HCT116 (cell line): ENCODE measurements around the gene SKAP1. TPM values are rescaled to one million over a fixed set of nuclear protein-coding genes. Genes with fewer than 3 reads are reported as not detected.

ENCODE experiments used
- ATAC-seq: fragments of 200-7000 bp; cut with Tn5 transposase; 2 replicates; pipeline ENCODE4 v1.9.1; 2020; ENCODE audit warnings: mild to moderate bottlenecking, moderate library complexity
- BruUV-seq: library from RNA; stranded (reverse); fragments of 400-500 nt; replicated peaks from 2 replicates; lab custom pipeline; 2021; lab: Mats Ljungman, UMichigan
- CTCF ChIA-PET: fragments of 300-600 bp; sonication (Branson Sonifier 250); formaldehyde crosslinking; loops from one replicate; lab custom pipeline; 2021; ENCODE audit warnings: antibody characterized with exemption; lab: Charles Lee
- POLR2A ChIA-PET: fragments of 300-600, 350-600 bp; sonication (Branson Sonifier 250); formaldehyde crosslinking; loops from one replicate; lab custom pipeline; 2021; ENCODE audit warnings: antibody characterized with exemption; lab: Charles Lee
- RAD21 ChIA-PET, 2 experiments: fragments of 300-600 bp; sonication (Branson Sonifier 250); formaldehyde crosslinking; loops; one replicate each; lab custom pipeline; 2023; ENCODE audit warnings: low total read pairs in 2 of 2; ENCODE audit not compliant: uncharacterized antibody in 2 of 2, unreplicated experiment in 2 of 2, low non-redundant PET in 1 of 2; lab: Charles Lee
- DNase-seq: peaks from one replicate; pipeline ENCODE4 v3.0.0-alpha.2; 2010; ENCODE audit warnings: low read depth, low spot score
- H2AFZ ChIP-seq: fragments of 200-600 bp; shearing (Covaris generic), sonication (generic); 2 replicates; pipeline ENCODE4 v1.6.1; 2017; ENCODE audit warnings: low read depth, mixed run types, mixed read lengths, antibody characterized with exemption, low read length; ENCODE audit not compliant: poor library complexity, severe bottlenecking
- H3K27ac ChIP-seq: 2 replicates; pipeline ENCODE4 v1.5.1; 2012; ENCODE audit warnings: low read depth, low read length
- H3K27me3 ChIP-seq: fragments of 200-600 bp; sonication (generic); 2 replicates; pipeline ENCODE4 v1.6.1; 2016; ENCODE audit warnings: mixed run types, low read length, mixed read lengths; ENCODE audit not compliant: insufficient read depth
- H3K36me3 ChIP-seq, 2 experiments: fragments of 200-500 bp in 1 of 2; fragments of 200-600 bp in 1 of 2; sonication (Bioruptor generic) in 1 of 2; sonication (generic) in 1 of 2; 2 replicates each; pipeline versions ENCODE4 v1.5.1 to v1.6.1; 2014 to 2016; ENCODE audit warnings: low read length in 2 of 2, inconsistent platforms in 1 of 2, mixed read lengths in 1 of 2, mixed run types in 1 of 2; ENCODE audit not compliant: insufficient read depth in 2 of 2, control insufficient read depth in 1 of 2
- H3K4me1 ChIP-seq, 2 experiments: fragments of 200-600 bp in 1 of 2; sonication (generic) in 1 of 2; 2 replicates each; pipeline versions ENCODE4 v1.5.1 to v1.6.1; 2012 to 2017; ENCODE audit warnings: low read length in 2 of 2, inconsistent platforms in 1 of 2, mild to moderate bottlenecking in 1 of 2, mixed read lengths in 1 of 2, mixed run types in 1 of 2, moderate library complexity in 1 of 2; ENCODE audit not compliant: insufficient read depth in 2 of 2, control insufficient read depth in 1 of 2
- H3K4me2 ChIP-seq: fragments of 200-600 bp; sonication (generic); 2 replicates; pipeline ENCODE4 v1.6.1; 2017; ENCODE audit warnings: mixed run types, low read length, mixed read lengths
- H3K4me3 ChIP-seq, 2 experiments: fragments of 200-600 bp in 1 of 2; sonication (generic) in 1 of 2; replicated peaks in 1 of 2; 2 replicates each; pipeline ENCODE4 v1.5.1; 2011 to 2016; ENCODE audit warnings: low read length in 2 of 2, control low read depth in 1 of 2, low read depth in 1 of 2, mild to moderate bottlenecking in 1 of 2, mixed read lengths in 1 of 2, mixed run types in 1 of 2
- H3K79me2 ChIP-seq: fragments of 200-600 bp; sonication (generic); 2 replicates; pipeline ENCODE4 v1.6.1; 2017; ENCODE audit warnings: mild to moderate bottlenecking, mixed run types, low read length, moderate library complexity, mixed read lengths; ENCODE audit not compliant: insufficient read depth
- H3K9ac ChIP-seq: fragments of 200-600 bp; sonication (generic); 2 replicates; pipeline ENCODE4 v1.6.1; 2016; ENCODE audit warnings: low read length, mixed read lengths
- H3K9me2 ChIP-seq: fragments of 200-600 bp; sonication (generic), shearing (Covaris generic); 2 replicates; pipeline ENCODE4 v1.6.1; 2017; ENCODE audit warnings: mixed run types, mild to moderate bottlenecking, moderate library complexity; ENCODE audit not compliant: insufficient read depth
- H3K9me3 ChIP-seq, 2 experiments: fragments of 200-500 bp in 1 of 2; fragments of 200-600 bp in 1 of 2; sonication (Bioruptor generic) in 1 of 2; sonication (generic) in 1 of 2; 2 replicates each; pipeline ENCODE4 v1.6.1; 2014 to 2017; ENCODE audit warnings: low read length in 2 of 2, mixed read lengths in 2 of 2, inconsistent platforms in 1 of 2, low read depth in 1 of 2, mild to moderate bottlenecking in 1 of 2, mixed run types in 1 of 2, moderate library complexity in 1 of 2; ENCODE audit not compliant: control insufficient read depth in 1 of 2, insufficient read depth in 1 of 2
- H4K20me1 ChIP-seq: fragments of 200-600 bp; sonication (generic), shearing (Covaris generic); 2 replicates; pipeline ENCODE4 v1.6.1; 2017; ENCODE audit warnings: mixed run types, mild to moderate bottlenecking, moderate library complexity; ENCODE audit not compliant: insufficient read depth
- CEBPB ChIP-seq: IDR thresholded peaks from 2 replicates; pipeline ENCODE4 v1.6.1; 2012; ENCODE audit warnings: low read depth
- EGR1 ChIP-seq: IDR thresholded peaks from 2 replicates; pipeline ENCODE4 v1.6.1; 2012; ENCODE audit warnings: low read depth
- POLR2A ChIP-seq: IDR thresholded peaks from 2 replicates; pipeline ENCODE4 v1.7.0; 2011; ENCODE audit warnings: borderline replicate concordance; ENCODE audit not compliant: insufficient read depth, insufficient read length; ENCODE audit errors: extremely low read depth
- RAD21 ChIP-seq: IDR thresholded peaks from 2 replicates; pipeline ENCODE4 v1.6.1; 2012; ENCODE audit warnings: low read depth, mild to moderate bottlenecking
- REST ChIP-seq: IDR thresholded peaks from 2 replicates; pipeline ENCODE4 v1.6.1; 2012; ENCODE audit warnings: low read depth
- SIN3A ChIP-seq: IDR thresholded peaks from 2 replicates; pipeline ENCODE4 v1.6.1; 2012; ENCODE audit warnings: low read depth
- SRF ChIP-seq: IDR thresholded peaks from 2 replicates; pipeline ENCODE4 v1.6.1; 2012; ENCODE audit warnings: low read depth
- YY1 ChIP-seq: IDR thresholded peaks from 2 replicates; pipeline ENCODE4 v1.6.1; 2011; ENCODE audit warnings: low read length, low read depth, moderate library complexity, mild to moderate bottlenecking; ENCODE audit not compliant: insufficient replicate concordance; ENCODE audit errors: extremely low read depth
- intact Hi-C: fragments of 100-400 bp; cut with micrococcal nuclease; formaldehyde crosslinking; loops from 2 replicates; pipeline ENCODE4 v1.10.0; 2022
- total RNA-seq: library from RNA; stranded (reverse); gene quantifications from one replicate; pipeline ENCODE4 v1.2.1, GENCODE V29; 2021; ENCODE audit not compliant: unreplicated experiment
- TF ChIP-seq, protein P1 (sequence below): IDR thresholded peaks from 2 replicates; pipeline ENCODE4 v1.6.1; 2012

The SKAP1 gene
- total RNA-seq, 1 experiment from 2014 or later: 12.4 TPM

DNA sequence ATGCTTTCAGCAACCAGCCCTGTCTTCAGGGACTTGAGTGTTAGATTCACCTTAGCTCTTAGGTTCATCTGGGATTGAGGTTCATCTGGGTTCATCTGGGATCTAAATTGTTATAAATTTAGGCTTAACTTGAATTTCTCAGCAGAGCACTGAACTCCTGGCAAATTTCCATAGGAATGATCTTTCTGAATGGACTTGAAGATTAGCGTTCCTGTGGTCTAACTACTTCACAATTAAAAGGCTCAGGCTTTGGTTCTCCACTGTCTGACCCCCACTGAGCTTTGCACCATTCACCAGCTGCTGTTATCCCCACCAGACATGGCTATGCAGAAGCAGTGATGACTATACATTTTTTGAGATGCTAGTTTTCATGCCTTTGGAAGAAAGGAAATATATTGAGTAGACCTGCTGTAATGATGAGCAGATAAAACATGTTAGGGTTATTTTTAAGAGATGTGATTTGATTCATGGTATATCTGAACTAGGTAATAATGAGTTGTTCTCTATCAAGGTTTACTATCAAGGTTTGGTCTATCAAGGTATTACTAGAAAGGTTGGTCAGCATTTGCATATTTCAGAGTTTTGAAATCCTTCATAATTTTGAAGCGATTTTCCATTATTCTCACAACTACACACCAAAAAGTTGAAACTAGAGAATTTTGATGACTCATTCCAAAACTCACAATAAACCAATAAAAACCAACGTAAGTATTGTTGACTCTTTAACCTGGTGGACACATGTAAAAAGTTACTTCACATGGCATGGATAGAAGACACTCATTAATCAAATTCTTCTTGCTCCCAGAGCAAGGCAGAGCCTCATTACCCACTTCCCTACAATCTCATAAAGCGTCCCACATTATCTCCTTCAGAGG is 250.7 kb downstream of the SKAP1 start:
- no peaks in the 10 kb centered on the region for H3K9me3 ChIP-seq
- no peak for ATAC-seq
- no peaks in the 10 kb centered on the region for H3K79me2 ChIP-seq
- 0 out of 2 replicates have a peak, but pooled peaks cover 2% of the 10 kb centered on the region for H3K9me2 ChIP-seq
- BruUV-seq: no TSS peak
- RAD21 ChIA-PET: no interaction called here
- POLR2A ChIA-PET: no interaction called here
- H3K4me2 ChIP-seq: no peak overlapping the region
- DNase-seq: no peak
- no peaks in the 10 kb centered on the region for H3K27me3 ChIP-seq
- H3K9ac ChIP-seq: no peak overlapping the region
- intact Hi-C loops: no loop called here
- TF ChIP-seq POLR2A (no peak), SRF (no peak), CEBPB (no peak), YY1 (no peak), SIN3A (no peak), EGR1 (no peak), REST (no peak), RAD21 (no peak)
- TF ChIP-seq, protein P1, sequence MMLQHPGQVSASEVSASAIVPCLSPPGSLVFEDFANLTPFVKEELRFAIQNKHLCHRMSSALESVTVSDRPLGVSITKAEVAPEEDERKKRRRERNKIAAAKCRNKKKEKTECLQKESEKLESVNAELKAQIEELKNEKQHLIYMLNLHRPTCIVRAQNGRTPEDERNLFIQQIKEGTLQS: no peak
- TF ChIP-seq, all 23 proteins: peak for 0
- CTCF ChIA-PET: no interaction called here
- Histone ChIP-seq H3K4me3 (no peak overlapping the region), H2AFZ (no peak overlapping the region), H4K20me1 (no peaks in the 10 kb centered on the region), H3K27ac (no peak overlapping the region), H3K4me1 (no peaks in the 10 kb centered on the region), H3K36me3 (no peaks in the 10 kb centered on the region)
